HG03442 (cell line): ENCODE results near the gene RPL21.
"Not testable (repeated sequence)": the region's sequence is repeated elsewhere in the genome, so short reads cannot be mapped to it uniquely, and the experiment has no call there.

ENCODE experiments used
- ATAC-seq: cut with Tn5 transposase; IDR thresholded peaks from one replicate; pipeline ENCODE4 v1.9.1; 2021; ENCODE audit warnings: mild to moderate bottlenecking, moderate library complexity; ENCODE audit not compliant: unreplicated experiment

RPL21 gene

DNA sequence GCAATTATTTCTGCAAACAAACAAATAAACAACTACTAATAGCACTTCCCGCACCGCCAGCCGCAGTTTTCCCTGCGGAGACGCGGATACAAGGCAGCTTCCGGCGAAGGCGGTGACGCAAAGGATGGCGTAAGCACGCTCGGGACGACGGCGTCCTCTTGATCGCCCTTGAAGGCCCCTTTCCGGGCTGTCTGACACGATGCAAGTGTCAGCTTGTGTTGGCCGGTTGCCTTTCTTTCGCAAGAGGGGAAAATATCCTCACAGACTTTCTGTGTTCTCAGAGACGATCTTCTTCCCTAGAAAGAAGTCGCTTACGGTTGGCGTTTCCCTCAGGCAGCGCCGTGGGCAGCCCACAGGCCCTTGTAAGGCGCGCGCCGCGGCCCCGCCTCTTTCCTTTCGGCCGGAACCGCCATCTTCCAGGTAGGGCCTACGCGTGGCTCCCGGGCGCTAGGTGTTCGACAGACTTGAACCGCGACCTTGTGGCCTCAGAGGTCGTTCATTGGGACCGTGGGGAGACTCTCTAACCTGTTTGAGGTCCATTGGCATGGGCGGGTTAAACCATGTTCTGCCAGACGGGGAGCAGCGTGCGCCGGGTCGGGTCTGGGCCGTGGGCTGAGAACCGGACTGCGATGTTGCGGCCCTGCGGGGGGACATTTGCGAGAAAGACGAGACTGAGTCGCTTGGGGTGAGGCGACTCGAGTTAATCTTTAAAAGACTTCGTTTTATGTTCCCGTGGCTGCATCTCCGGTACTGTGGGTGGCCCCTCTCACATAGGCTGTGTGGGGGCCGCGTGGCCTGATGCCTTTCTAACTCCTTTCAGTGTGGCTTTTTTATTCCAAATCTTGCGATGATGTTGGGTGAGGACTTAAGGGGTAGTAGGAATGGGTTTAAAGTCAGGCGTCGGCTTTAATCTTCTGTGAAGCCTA lies at the start of gene RPL21:
Gene RPL21, plus strand, starts transcription at position 393 of the 926 bp plus-strand sequence. CDS start 2,219 bp downstream, outside the sequence.
- ATAC-seq: peak; percentile 91

DNA sequence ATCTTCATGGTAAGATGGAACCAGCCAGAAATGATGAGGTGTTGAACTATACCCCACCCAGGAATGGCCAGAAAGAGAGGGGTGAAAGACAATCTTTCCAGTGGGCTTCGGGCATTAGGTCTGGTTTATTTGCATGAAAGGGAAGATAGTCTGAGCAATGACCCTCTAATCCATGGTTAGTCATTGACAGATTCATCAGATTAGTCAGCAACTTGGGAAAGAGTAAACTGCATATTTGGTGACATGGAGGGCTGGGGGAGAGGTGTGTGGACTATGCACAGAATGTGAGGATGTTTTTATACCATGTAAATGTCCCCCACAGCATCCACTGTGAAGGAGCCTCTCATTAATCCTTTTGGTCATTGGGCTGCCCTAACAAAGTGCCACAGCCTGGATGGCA lies 49.7 kb upstream of the RPL21 start:
- ATAC-seq: no peak

DNA sequence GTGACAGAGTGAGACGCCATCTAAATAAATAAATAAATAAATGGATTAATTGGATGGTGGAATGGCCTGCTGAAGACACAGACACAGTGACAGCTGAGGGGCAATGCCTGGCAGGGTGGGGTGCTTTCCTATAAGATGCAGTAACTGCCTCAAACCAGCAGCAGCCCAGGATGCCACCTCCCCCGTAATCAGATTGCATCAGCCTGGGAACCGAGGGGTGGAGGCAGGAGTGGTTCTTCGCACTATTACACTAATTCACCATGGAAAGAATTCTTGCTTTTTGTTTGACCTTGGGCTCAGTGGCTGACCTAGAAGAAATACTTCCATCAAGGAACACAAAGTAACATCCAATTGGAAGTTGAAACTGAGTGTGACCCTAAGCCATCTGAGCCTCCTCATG lies 48.2 kb upstream of the RPL21 start:
- no peak for ATAC-seq

DNA sequence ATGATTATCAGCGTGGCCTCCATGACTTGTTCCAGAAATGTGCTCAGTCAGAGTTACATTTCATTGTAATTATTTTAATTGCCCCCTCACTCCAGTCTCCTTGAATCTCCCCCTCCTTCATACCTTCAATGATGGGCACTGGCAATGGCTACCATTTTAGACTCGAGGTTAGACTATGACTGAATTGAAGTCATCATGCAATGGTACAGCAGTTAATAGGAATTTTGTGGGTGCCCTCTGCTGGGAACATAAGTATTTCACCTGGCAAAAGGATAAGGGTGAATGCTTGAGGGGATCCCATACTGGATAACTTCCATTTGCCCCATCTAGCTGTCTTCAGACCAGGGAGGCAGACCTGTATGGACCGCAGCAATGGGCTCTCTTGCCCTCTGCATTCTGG lies 47.5 kb upstream of the RPL21 start:
- no peak for ATAC-seq

DNA sequence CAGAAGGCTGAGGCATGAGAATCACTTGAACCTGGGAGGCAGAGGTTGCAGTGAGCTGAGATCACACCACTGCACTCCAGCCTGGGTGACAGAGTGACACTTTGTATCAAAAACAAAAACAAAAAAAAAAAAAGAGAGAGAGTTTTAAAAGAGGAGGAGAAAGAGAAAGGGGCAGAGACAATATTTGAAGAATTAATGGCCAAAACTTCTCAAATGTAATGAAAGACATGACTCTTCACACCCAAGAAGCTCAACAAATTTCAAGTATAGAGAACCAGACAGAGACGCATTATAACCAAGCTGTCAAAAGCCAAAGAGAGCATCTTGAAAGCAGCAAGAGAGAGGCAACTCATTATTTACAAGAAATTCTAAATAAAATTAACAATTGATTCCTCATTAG lies 42.8 kb upstream of the RPL21 start:
- ATAC-seq: no peak

DNA sequence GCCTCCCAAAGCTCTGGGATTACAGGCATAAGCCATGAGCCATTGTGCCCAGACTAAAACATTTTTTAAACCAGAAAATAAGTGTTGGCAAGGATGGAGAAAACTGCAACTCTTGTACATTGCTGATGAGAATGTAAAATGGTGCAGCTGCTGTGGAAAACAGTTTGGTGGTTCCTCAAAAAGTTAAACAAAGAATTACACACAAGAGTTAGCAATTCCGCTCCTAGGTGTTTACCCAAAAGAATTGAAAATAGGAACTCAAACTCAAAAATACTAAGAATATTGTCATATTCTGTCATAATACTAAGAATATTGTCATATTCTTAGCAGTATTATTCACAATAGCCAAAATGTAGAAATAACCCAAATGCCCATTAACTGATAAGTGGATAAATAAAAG lies 40.1 kb upstream of the RPL21 start:
- ATAC-seq: no peak

DNA sequence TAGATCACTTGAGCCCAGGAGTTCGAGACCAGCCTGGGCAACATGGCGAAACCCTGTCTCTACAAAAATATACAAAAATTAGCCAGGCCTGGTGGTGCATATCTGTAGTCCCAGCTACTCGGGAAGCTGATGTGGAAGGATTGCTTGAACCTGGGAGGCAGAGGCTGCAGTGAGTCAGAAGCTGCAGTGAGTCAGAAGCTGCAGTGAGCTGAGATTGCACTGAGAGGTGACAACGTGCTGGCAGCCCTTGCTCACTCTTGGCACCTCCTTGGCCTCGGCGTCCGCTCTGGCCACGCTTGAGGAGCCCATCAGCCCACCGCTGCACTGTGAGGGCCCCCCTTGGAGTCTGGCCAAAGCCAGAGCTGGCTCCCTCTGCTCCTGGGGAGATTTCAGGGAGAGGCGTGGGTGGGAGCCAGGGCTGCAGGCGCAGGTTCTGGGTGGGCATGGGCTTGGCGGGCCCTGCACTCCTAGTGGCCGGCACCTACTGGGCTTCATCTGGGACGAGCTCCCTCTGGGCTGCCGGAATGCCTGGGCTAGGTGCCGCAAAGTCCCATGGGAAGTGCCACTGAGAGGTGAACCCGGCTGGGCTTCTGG lies 39.5 kb upstream of the RPL21 start:
- no peak for ATAC-seq

DNA sequence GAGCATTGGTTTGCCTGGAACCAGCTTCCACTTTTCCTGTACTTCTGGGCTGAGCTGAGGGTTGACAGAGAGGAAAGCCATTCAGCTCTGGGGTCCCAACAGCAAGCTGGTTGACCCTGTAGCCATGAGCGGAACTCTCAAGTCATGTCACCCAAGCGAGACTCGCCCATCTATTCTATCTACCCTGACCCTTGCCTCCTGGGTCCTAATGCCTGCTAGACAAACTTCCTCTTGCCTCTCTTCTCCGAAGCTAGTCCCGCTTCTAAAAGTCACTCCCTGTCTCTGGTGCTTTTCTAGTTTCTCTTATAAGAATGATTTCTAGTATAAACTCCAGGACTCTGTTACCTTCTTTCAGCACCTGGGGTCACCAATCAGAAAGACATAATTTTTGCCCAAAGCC lies 38.0 kb upstream of the RPL21 start:
- not testable (repeated sequence) for ATAC-seq

DNA sequence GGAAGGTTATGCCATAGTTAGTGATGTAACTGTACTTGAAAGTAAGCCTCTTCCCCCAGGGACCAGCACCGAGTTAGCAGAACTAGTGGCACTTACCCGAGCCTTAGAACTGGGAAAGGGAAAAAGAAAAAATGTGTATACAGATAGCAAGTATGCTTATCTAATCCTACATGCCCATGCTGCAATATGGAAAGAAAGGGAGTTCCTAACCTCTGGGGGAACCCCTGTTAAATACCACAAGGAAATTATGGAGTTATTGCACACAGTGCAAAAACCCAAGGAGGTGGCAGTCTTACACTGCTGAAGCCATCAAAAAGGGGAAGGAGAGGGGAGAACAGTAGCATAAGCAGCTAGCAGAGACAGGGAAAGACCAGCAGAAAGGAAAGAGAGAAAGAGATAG lies 33.6 kb upstream of the RPL21 start:
- ATAC-seq: not testable (repeated sequence)

DNA sequence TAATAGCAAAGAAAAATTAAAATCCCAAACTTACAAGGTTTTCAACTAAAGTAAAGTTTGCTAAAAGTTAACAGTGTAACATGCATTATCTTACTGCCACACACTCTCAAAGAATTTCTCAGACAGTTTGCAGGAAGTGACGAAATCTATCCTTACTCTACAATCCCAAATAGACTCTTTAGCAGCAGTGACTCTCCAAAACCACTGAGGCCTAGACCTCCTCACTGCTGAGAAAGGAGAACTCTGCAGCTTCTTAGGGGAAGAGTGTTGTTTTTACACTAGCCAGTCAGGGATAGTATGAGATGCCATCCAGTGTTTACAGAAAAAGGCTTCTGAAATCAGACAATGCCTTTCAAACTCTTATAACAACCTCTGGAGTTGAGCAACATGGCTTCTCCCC lies 32.5 kb upstream of the RPL21 start:
- ATAC-seq: not testable (repeated sequence)

DNA sequence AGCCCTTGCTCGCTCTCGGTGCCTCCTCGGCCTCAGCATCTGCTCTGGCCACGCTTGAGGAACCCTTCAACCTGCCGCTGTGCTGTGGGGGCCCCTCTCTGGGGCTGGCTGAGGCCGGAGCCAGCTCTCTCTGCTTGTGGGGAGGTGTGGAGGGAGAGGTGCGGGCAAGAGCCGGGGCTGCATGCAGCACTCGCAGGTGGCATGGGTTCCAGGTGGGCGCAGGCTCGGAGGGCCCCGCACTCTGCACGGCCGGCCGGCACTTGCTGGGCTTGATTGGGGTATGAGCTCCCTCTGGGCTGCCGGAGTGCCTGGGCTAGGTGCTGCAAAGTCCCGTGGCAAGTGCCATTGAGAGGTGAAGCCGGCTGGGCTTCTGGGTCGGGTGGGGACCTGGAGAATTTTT lies 31.7 kb upstream of the RPL21 start:
- ATAC-seq: no peak

DNA sequence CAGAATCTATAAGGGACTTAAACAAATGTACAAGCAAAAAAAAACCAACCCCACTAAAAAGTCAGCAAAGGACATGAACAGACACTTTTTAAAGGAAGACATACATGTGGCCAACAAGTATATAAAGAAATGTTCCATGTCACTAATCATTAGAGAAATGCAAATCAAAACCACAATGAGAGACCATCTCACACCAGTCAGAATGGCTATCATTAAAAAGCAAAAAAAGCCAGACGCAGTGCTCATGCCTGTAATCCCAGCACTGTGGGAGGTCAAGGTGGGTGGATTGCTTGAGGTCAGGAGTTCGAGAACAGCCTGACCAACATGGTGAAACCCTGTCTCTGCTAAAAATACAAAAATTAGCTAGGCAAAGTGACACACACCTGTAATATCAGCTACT lies 29.3 kb upstream of the RPL21 start:
- not testable (repeated sequence) for ATAC-seq

DNA sequence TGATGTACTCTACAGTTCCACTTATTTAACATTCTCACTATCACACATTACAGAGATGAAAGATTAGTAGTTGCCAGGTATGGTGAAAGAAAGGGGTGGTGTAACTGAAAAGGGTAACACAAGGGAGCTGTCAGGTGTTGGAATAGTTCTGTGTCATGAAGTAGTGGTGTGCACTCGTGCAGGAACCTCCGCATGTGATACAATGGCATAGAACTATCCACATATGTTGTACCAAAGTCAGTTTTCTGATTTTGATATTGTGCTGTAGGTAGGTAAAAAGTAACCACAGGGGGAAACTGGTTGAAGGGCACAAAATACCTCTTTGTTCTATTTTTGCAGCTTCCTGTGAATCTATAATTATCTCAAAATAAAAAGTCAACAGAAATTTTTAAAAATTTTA lies 24.4 kb upstream of the RPL21 start:
- no peak for ATAC-seq

DNA sequence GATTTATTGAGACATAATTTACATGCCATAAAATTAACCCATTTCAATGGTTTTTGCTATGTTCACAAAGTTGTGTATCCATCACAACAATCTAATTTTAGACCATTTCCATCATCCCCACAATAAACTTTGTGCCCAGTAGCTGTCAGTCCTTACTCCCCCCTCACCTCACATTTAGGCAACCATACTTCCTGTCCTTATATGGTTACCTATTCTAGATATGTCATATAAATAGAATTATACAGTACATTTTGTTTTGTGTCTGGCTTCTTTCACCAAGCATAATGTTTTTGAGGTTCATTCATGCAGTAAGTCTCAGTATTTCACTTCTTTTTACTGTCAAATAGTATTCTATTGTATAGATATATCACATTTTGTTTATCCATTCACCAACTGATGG lies 23.2 kb upstream of the RPL21 start:
- no peak for ATAC-seq

DNA sequence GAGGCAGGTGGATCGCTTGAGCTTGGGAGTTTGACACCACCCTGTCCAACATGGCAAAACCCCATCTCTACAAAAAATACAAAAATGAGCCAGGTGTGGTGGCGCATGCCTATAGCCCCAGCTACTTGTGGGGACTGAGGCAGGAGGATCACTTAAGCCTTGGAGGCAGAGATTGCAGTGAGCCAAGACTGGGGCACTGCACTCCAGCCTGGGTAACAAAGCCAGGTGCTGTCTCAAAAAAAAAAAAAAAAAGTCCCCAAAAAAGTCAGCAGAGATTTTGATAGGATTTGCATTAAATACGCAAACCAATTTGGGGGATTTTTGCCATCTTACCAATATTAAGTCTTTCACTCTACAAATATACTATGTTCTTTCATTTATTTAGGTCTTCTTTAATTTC lies 21.7 kb upstream of the RPL21 start:
- ATAC-seq: no peak

DNA sequence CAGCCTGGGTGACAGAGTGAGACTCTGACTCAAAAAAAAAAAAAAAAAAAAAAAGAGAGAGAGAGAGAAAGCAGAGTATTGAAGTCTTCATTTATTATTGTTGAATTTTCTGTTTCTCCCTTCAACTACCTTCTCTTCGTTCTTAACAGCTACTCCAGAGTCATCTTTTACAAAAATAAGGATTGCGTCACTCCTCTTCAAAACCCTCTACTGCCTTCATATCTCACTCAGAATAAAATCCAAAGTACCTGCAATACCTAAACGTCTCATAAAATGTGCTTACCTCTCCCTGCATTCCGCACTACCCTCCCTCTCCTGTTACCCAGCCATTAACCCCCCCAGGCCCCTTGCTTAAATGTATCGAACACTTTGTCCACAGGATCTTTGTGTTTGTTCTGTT lies 17.4 kb upstream of the RPL21 start:
- no peak for ATAC-seq

DNA sequence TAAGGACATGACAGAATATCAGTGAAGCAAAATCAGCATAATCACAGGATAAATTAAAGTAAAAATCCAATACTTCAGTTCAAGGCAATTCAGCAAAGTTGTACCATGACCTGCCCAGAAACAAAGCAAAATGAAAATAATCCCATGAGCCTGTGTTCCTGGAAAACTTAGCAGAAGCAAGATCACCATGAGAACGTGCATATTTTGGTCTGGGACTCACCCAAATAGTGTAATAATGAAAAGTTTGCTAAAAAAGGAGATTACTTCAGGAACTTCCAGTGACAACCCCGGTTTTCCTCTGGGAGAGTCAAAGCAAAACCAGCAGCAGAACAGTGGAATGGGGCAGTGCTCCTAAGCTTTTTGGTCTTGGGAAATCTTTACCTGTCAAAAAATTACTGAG lies 14.9 kb upstream of the RPL21 start:
- ATAC-seq: no peak

DNA sequence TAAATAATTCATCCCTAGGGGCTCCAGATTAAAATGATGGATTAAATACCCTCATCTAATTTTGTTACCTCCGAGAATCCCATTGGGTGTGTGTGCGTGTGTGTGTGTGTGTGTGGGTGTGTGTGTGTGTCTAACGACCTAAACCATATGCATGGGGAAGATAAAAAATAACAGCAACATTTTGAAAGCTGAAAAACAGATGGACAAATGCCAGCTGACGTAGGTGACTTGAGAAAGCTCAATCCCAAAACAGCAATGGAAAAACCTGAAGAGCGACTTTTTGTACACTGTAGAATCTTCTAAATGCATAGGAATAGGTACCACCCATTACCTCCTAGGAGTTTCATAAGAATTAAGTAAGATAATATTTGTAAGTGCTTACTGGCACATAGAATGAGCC lies 8.7 kb upstream of the RPL21 start:
- ATAC-seq: no peak

DNA sequence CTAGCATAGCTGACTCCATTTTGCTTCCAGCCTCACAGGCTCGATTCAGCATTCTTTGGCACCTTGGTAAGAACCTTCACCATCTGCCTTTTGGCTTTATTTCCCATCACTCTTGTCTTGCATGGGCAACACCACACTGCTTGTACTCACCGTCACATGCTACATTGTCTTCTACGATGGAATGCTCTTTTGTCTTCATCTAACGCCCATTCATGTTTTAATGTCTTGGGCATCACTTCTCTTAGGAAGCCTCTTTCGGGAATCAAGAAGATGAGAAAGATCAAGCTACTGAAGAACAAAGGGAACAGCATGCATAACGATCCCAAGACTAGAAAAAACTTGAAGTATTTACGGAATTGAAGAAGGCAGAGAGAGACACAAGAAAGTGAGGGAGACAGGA lies 5.7 kb upstream of the RPL21 start:
- no peak for ATAC-seq

DNA sequence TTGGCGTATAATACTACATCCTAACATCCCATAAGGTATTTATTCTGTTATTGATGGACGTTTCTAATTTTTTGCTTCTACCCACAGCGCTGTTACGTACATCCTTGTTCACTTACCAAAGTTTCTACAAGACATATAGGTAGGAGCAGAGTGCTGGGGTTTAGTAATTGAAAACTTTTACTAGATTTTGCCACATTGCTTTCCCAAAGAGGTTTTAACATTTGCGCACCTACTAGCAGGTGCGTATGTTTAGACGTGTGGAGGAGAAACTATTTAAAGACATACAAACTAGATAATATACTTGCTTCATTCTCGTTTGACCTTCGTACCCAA lies 559 bp upstream of the RPL21 start:
- ATAC-seq: peak; percentile 7

DNA sequence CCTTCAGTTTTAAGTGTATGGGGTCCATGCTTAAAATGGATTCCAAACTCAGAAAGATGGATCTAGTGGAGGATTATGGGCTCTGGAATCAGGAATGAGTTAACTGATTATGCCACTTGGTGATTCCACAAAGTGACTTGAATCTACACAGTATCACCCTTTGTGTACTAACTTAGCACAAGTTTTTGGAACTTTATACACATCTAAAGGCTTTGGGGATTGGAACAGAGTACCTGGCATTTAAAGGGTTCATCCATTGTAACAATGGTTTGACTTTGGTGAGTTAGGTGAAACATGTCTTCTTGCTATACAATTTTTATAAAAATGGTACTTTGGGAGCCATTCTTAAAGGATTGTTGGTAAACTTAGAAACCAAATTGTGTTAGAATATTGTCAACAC lies 1.1 kb downstream of the RPL21 start:
- no peak for ATAC-seq

DNA sequence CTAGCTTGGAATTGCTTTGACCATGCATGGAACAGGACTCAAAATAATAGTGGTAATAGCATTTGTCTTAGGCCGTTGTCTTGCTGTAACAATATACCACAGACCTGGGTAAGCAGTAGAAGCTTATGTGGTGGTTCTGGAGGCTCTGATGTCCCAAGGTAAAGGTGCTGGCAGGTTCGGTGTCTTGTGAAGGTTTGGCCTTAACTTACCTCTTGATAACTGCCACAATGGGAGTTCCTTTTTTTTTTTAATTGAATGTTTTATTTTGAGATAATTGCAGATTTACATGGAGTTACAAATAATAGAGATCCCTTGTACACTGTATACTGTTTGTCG lies 5.8 kb downstream of the RPL21 start:
- ATAC-seq: no peak
